GM13976 (cell line): ENCODE measurements around the gene TMIE.

Experiments
- DNase-seq: peaks from one replicate; pipeline ENCODE4 v3.0.0; 2012; ENCODE audit warnings: low spot score
- in situ Hi-C: fragments of 300-500 bp; cut with MboI; formaldehyde crosslinking; loops from one replicate; pipeline ENCODE4 v1.12.0; 2022; ENCODE audit warnings: low sequenced_read_pairs, mixed read lengths, inconsistent platforms; ENCODE audit not compliant: unreplicated experiment
- TF ChIP-seq, protein P1 (sequence below): IDR thresholded peaks from 2 replicates; pipeline ENCODE4 v1.5.1; 2012; ENCODE audit warnings: borderline replicate concordance, mild to moderate bottlenecking; ENCODE audit not compliant: insufficient read depth; ENCODE audit errors: extremely low read depth, missing control alignments, control extremely low read depth

The TMIE gene

DNA sequence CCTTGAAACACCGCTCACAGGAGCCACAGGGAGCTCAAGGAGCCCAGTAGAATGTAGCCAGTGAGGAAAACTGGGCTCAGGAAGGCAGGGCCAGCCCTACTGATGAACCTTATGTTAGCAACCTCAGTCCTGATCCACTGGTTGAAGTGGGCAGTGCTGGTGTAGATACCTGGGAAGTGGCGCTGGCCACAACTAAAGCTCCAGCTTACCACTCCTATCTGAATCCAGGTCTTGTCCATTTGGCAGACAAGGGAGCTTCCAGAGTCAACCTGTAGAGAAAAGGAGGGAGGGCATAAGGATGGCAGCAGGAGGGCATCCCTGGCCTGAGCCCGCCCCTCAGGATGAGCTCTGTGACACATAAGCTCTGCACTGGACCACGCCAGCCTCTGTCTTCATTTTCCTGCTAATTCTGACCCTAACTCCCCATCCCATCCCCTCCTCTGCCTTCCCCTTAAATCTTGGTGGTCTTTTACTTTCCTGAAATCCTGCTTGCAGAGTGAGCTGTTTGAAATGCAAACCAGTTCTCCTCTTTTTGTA is 18.6 kb downstream of the TMIE start:
- TF ChIP-seq, protein P1, sequence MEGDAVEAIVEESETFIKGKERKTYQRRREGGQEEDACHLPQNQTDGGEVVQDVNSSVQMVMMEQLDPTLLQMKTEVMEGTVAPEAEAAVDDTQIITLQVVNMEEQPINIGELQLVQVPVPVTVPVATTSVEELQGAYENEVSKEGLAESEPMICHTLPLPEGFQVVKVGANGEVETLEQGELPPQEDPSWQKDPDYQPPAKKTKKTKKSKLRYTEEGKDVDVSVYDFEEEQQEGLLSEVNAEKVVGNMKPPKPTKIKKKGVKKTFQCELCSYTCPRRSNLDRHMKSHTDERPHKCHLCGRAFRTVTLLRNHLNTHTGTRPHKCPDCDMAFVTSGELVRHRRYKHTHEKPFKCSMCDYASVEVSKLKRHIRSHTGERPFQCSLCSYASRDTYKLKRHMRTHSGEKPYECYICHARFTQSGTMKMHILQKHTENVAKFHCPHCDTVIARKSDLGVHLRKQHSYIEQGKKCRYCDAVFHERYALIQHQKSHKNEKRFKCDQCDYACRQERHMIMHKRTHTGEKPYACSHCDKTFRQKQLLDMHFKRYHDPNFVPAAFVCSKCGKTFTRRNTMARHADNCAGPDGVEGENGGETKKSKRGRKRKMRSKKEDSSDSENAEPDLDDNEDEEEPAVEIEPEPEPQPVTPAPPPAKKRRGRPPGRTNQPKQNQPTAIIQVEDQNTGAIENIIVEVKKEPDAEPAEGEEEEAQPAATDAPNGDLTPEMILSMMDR = no peak
- no peak for DNase-seq
- in situ Hi-C loops = loop anchor here (25.0 kb wide), 2 partner anchors 167 to 642 kb away; partner anchors contain the start of gene PTH1R

DNA sequence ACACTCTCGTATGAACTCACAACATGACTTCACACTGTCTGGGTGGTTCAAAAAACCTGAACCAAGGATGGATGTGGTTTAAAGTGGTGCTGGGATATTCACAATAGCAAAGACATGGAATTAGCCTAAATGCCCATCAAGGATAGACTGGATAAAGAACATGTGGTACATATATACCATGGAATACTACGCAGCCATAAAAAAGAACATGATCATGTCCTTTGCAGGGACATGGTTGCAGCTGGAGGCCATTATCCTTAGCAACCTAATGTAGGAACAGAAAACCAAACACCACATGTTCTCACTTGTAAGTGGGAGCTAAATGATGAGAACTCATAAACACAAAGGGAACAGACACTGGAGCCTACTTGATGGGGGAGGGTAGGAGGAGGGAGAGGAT is 19.8 kb downstream of the TMIE start:
- TF ChIP-seq, protein P1 = no peak
- DNase-seq = no peak
- in situ Hi-C loops = loop anchor here (25.0 kb wide), 2 partner anchors 166 to 641 kb away; partner anchors contain the start of gene PTH1R

DNA sequence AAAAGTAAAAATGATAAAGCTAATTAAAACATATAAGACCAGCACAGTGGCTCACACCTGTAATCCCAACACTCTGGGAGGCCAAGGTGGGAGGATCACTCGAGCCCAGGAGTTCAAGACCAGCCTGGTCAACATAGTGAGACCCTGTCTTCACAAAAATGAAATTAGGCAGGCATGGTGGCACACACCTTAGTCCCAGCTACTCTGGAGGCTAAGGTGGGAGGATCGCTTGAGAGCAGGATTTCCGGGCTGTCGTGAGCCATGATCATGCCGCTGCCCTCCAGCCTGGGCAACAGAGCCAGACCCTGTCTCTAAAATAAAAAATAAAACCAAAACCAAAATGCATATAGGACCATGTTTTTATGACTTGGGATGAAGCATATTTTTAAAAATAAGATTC is 21.3 kb downstream of the TMIE start:
- in situ Hi-C loops = loop anchor here (25.0 kb wide), 2 partner anchors 165 to 640 kb away; partner anchors contain the start of gene PTH1R
- DNase-seq = no peak
- TF ChIP-seq, protein P1 = no peak

DNA sequence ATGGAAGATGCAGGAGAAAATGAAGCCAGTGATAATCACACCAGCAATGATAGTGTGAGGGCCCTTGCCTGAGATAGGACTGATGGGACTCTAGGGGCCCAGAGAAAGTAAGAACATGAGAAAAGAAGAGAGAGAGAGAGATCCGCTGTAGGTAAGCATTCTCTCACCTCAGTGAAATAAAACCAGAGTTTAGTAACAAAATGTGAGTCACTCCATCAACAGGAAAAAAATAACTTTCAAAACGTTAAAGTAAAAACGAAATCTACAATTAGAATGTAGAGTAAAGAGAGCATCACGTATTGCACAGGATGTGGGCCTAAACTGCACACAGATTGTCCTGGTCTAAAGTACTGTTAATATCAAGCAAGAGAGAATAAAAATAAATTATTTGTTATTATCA is 23.2 kb downstream of the TMIE start:
- no peak for DNase-seq
- TF ChIP-seq, protein P1 = no peak
- in situ Hi-C loops = loop anchor here (25.0 kb wide), 2 partner anchors 163 to 638 kb away; partner anchors contain the start of gene PTH1R

DNA sequence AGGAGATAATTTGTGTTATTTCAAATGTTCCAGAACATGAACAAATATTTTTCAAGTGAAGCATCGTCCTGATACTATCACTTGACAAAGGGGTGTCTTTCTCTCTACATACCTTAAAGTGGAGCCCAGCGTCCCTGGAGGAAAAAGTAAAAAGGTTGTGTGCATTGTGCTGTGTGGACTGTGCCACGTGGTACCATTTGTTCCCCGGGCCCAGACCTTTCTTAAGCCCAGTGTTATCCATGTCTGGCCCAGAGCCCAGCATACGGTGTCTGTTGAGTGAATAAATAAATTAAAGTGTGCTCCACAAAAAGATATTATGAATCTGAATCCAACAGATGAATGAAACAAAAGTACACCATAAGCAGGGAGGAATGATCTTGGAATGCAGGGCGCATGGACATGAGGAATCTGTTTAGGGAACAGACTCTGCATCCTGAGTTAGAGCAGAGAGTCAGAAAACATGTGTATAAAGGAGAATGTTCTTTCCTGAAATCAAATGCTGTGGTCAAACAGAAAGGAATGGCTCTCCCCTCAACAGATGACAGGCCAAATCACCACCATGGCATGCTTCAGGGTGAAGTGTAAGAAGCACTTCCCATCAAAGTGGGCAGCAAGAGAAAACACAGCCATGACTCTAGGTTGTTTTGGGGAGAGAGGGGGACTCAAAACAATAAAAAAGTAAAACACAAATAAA is 24.6 kb downstream of the TMIE start:
- in situ Hi-C loops = no loop called here
- TF ChIP-seq, protein P1 = no peak
- DNase-seq = no peak

DNA sequence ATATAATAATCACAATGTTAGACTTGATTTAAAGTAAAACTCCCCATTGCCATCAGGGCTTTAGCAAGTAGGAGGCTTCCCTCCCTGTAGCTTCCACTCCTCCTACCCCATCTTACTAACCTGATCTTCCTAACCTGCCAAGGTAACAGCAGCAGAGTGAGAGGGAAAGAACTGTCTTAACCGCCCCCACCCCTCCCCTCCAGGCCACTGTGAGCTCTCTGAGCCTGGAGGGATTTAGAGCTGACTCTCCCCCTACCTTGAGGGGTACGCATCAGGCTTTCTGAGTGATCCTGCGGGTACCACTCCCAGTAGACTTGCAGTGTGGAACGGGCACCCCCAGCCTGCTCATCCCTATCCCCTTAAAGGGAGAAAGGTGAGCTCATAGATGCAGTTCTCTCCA is 27.8 kb downstream of the TMIE start:
- no peak for DNase-seq
- TF ChIP-seq, protein P1 = no peak
- in situ Hi-C loops = no loop called here
